Activated CD8-positive, alpha-beta memory T cell treated with anti-CD3 and anti-CD28 coated beads for 36 hours (primary cell): ENCODE measurements around the gene IFT43. TPM values are rescaled to one million over a fixed set of nuclear protein-coding genes. Genes with fewer than 3 reads are reported as not detected.

Experiments
- CTCF ChIA-PET: fragments of 350-600 bp; sonication (Branson Sonifier 250); formaldehyde crosslinking; loops from one replicate; lab custom pipeline; 2021; ENCODE audit warnings: antibody characterized with exemption; lab: Charles Lee
- POLR2A ChIA-PET: fragments of 350-600 bp; sonication (Branson Sonifier 250); formaldehyde crosslinking; loops from one replicate; lab custom pipeline; 2021; ENCODE audit warnings: antibody characterized with exemption; lab: Charles Lee
- total RNA-seq, 2 experiments: library from RNA; stranded (reverse); gene quantifications; one replicate each; pipeline ENCODE4 v1.2.3, GENCODE V29; 2021

The IFT43 gene
- total RNA-seq, 2 experiments from 2014 or later: 11.8 to 13.8 TPM

DNA sequence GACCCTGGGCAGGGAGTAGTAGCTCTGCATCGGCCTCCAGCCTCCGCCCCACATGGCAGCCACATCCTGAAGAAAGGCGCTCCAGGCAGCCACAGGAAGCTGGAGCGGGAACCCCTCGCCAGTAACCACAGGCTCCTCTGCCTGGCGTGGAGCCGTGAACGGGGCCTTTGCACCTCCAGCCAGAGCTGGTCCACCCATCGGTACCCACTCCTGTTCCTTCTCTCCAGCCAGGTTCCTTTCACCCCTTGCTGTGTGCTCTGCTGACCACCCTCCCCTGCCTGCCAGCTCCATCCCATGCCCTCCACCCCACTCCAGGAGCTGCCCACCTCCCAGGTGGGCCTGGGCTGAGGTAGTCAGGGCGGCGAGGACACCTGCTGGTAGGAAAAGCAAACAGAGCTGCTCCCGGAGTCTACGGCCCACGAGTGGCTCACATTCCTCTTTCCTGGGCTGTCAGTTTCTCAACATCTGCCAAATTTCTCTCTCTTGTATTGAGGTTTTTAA, 6.4 kb upstream of the IFT43 start:
- CTCF ChIA-PET: interaction anchor here (0.9 to 5.1 kb wide), 4 partner anchors 10 to 270 kb away, joined by 3 to 47 read pairs (median 3); no protein-coding TSS in a partner anchor
- POLR2A ChIA-PET: no interaction called here

DNA sequence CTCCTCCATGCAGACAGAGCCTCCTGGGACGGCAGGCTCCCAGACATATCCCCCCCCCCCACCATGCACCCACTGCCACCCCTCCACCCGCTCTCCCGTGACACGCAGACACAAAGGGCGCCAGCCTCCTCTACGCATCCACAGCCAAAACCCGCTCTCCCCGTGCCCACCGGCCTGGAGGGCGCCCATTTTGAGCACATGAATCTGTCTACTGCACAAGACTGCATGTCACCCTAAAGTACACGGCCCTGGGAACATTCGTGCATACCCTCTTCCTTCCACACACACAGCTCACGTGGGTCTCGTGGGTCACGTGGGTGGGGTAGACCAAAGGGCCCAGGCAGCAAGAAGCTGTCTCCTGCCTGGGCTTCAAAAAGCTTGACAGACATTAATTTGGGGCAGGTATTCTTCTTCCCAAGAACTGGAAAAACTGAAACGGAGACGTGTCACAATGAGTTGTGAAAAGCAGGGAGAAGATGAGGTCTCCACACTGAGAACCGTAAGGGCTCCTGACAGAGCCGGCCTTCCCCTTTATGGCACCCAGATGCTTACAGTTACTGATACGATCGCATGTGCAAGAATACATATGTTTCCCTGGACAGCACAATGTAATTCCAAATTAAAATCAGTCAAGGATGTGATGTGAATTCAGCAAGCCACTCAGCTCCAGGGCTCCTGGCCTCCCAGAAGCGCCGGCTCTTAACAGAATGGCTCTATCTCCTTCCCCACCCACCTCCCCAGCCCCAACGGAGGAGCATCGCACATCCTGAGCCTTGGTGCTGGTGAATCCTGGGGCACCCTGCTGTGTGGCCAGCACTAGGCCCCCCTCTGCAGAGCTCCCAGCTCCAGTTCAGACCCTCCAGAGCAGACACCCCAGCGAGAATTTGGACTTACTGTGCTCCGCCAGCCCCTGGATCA, 5.7 kb upstream of the IFT43 start:
- ChIA-PET POLR2A (no interaction called here), CTCF (interaction anchor here (0.9 to 5.1 kb wide), 6 partner anchors 10 to 271 kb away, joined by 3 to 47 read pairs (median 3); no protein-coding TSS in a partner anchor)

- CTCF ChIA-PET: interaction anchor here (0.7 to 5.1 kb wide), 5 partner anchors 62 to 271 kb away, joined by 3 to 47 read pairs (median 4); no protein-coding TSS in a partner anchor
- POLR2A ChIA-PET: no interaction called here
Measured at GRCh38 chr14:75980856-75981255, 4.7 kb upstream of the IFT43 start.

GRCh38 chr14:75981426-75982265, 3.9 kb upstream of the IFT43 start, which contains the start of gene TGFB3:
Gene TGFB3 (minus strand): TSS chr14:75981995. CDS start chr14:75980893, 1,102 bp downstream.
- CTCF ChIA-PET: interaction anchor here (0.7 to 5.1 kb wide), 8 partner anchors 9 to 273 kb away, joined by 3 to 47 read pairs (median 4); no protein-coding TSS in a partner anchor
- POLR2A ChIA-PET: no interaction called here

DNA sequence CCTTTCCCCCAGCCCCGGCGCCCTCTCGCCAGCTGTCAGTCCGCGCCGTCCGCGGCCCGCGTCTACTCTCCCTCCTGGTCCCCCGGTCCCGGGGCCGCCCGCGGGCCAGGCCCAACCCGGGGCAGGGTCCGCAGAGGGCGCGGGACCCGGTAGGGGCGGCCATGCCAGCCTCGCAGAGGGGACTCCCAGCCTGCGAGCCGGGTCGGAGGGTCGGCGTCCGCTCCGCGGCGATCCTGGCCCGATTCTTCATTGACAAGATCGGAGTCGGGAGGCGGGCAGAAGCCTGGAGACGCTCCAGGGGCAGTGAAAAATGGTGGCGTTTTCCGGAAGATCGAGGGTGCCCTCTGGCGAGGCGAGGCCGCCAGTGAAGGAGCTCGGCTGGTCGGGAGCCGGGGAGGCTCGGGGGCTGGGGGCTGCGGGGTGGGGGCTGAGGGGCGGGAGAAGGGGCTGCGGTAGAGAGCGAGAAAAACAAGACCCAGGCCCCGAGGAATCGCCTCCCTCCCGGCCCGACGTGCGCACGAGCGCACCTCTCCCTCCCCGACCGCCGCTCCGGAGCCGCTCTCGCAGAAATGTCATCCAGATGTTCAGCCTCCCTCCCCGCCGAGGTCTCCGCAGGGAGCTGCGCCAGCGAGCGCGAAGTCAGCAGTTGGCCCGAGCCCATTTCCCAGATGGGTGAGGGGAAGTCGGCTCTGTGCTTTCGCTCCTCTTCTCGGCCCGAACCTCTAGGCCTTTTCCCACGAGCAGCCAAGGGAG, 3.1 kb upstream of the IFT43 start:
- ChIA-PET CTCF (interaction anchor here (0.6 to 5.1 kb wide), 9 partner anchors 9 to 273 kb away, joined by 3 to 47 read pairs (median 3); no protein-coding TSS in a partner anchor), POLR2A (no interaction called here)

DNA sequence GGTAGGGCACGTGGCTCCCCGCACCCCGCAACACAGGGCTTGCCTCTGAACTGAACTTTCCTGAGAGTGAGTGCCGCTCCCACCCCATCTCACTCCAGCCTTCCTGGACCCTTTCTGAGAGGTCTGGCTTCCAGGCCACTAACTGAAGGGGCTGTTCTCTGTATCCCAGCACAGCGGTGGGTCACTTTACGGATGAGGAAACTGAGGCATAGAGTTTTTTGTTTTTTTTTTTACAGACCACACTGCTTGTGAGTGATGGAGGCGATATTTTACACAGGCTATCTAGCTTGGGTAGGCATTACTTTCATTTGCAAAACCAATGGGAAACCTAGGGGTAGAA, 2.6 kb upstream of the IFT43 start:
- ChIA-PET POLR2A (no interaction called here), CTCF (interaction anchor here (0.6 to 5.1 kb wide), 8 partner anchors 8 to 274 kb away, joined by 3 to 47 read pairs (median 4); no protein-coding TSS in a partner anchor)

DNA sequence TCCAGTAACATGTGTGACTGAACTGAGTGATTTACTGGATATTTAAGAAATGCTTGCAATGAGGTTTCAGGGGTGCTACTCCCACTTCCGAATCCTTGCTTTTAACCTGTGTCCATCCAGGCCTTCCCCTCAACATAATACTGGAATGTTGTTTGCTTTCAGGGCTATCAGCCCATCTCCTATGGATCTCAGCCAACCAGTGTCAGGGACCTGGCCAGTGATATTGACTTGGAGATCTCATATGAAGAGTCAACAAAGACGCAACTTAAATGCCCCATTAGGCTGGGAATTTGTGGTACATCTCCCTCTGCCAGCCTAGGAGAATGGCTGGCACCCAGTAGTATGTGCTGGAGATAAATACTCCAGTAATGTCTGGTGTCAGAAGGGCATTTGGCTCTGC, 889 bp upstream of the IFT43 start:
- ChIA-PET POLR2A (no interaction called here), CTCF (interaction anchor here (1.4 kb wide), 1 partner anchor 330 kb away, joined by 3 read pairs; no protein-coding TSS in a partner anchor)

- CTCF ChIA-PET: interaction anchor here (0.5 to 1.5 kb wide), 3 partner anchors 13 to 371 kb away, joined by 3 to 7 read pairs (median 3); no protein-coding TSS in a partner anchor
- POLR2A ChIA-PET: no interaction called here
Measured at GRCh38 chr14:75986439-75986765, 839 bp downstream of the IFT43 start.

DNA sequence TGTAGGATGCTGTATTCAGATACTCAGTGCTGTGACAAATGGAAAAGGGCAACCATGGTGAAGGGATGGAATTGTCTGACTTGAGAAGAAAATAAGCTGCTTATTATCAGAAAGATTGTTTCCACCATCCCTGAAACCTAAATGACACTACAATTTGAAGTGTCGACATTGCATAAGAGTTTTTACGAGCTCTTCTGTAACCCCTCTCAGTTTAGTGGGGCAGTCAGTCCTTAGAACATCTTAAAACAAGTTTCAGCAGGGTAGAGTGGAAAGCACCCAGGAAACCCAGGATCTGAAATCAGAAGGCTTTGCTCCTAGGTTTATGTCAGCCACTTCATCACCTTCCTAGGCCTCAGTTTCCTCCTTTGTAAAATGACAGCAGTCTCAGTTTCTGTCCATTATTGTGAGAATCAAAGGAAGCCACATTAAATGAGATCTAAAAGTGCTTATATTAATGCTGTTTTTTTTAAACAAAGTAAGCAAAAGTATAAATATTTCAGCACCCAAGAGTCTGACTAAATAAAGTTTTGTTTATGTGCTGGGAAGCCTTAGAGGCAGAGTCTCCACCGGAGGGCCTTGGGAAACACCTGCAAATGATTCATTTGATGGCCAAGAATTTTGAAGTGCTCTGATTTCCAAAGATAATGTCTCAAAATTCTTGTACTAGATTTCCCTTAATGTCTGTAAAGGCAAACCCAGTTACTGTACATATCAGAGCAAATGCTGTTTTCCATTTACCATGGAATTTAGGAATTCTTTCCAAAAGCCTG, 1.8 kb downstream of the IFT43 start:
- ChIA-PET CTCF (no interaction called here), POLR2A (no interaction called here)

DNA sequence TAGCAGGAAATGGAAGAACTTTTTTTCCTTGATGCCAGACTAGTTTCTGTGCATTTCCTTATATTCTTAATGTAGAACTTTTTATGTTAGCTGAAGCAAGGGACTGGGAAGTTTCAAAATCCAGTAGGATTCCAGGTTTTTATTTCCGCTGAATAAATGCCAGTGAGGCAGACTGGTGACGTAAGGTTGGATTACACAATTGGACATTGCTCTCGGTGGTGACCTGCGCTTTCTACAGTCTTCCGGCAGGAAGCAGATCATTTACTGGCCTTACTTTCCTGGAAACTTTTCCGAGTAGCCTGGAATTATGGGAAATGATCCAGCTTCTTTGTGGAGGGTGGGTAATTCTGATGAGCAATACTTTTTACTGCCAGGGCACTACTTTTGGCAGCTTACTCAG, 3.6 kb downstream of the IFT43 start:
- POLR2A ChIA-PET: no interaction called here
- CTCF ChIA-PET: no interaction called here

GRCh38 chr14:75990297-75990696, 4.7 kb downstream of the IFT43 start:
- POLR2A ChIA-PET: no interaction called here
- CTCF ChIA-PET: no interaction called here

DNA sequence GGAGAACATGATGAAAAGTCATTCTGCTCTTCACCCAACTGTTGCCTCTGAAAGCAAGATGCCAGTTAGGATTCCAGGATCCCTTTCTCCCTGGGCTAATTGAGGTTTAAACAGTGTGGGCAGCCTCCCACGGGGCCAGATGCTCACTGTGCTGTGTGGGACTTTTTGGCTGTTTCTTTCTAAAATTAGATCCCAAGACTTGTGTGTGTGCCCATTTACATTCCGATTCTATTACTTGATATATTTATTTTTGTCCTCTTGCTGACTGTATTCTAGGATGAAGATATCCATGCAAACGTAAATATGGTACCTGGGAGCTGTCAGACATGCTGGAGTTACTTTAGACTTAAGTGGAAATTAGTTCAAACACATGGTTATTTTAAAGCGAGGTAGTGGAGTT, 6.2 kb downstream of the IFT43 start:
- POLR2A ChIA-PET: no interaction called here
- CTCF ChIA-PET: interaction anchor here (1.0 kb wide), 1 partner anchor 9 kb away, joined by 3 read pairs; no protein-coding TSS in a partner anchor

- CTCF ChIA-PET: interaction anchor here (0.6 kb wide), 1 partner anchor 203 kb away, joined by 3 read pairs; no protein-coding TSS in a partner anchor
- POLR2A ChIA-PET: no interaction called here
Measured at GRCh38 chr14:75993567-75994041, 8.0 kb downstream of the IFT43 start.

DNA sequence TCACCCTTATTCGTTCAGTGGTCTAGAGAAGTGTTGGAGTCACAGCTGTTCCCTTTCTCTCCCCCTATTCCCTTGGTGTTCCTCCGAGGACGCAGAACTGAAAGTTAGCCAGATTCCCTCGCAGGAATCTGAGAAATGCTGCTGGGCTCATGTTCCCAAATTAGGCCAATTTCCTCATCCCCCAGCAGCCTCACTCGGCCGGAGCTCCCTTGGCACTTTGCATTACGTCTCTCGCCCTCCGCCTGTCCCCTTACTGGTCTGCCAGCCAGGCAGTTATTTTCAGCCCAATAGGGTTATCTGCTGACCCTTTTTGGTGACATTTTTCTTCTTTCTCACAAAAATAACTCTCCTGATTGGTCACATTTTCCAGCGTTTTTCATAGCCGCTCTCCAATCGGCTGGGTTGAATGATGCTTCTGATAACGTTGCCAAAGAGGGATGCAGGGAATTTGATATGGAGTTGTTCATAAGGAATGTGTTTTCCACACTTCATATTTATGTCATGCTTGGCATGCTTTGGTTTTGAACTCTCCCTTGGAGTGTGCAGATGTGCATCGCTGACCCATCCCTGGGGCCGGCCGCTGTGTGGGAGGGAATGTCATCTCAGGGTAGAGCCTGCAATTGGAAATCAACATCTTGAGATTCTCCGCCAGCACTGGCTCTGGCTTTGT, 9.9 kb downstream of the IFT43 start:
- ChIA-PET POLR2A (no interaction called here), CTCF (no interaction called here)

GRCh38 chr14:75996488-75996887, 10.9 kb downstream of the IFT43 start:
- CTCF ChIA-PET: no interaction called here
- POLR2A ChIA-PET: no interaction called here

GRCh38 chr14:75999511-76000190, 14.1 kb downstream of the IFT43 start:
- CTCF ChIA-PET: no interaction called here
- POLR2A ChIA-PET: no interaction called here

DNA sequence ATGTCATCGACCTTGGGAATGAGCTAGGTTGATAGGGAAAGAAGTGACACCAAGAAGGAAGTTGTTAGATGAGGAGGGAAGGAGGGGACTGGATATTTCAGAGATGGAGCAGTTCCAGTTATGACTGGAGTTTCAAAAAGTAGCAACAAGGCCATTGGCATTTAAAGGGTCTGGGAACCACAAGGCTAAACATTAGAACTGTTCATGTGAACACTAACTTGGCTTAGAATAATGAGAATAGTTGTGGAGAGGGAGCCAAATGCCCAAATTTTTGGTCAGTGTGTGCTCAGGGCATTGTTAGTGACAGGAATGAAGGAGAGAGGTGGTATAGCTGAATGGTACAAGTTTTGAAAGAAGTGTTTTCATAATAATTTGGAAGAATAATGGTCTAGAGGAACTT, 16.8 kb downstream of the IFT43 start:
- CTCF ChIA-PET: no interaction called here
- POLR2A ChIA-PET: no interaction called here
